GM12865 (cell line): ENCODE data around the gene EIF2AK2.

ENCODE experiments used
- DNase-seq: peaks from one replicate; pipeline ENCODE4 v3.0.0; 2010; ENCODE audit warnings: low read depth
- H3K4me3 ChIP-seq: 2 replicates; pipeline ENCODE4 v1.5.1; 2011; ENCODE audit warnings: mild to moderate bottlenecking, low read depth, low read length, control low read depth
- CTCF ChIP-seq: IDR thresholded peaks from 2 replicates; pipeline ENCODE4 v1.5.1; 2011; ENCODE audit warnings: low read length, control low read depth, low read depth, inconsistent platforms; ENCODE audit not compliant: insufficient read depth; ENCODE audit errors: missing control alignments

The EIF2AK2 gene

GRCh38 chr2:37188570-37188969 is 31.8 kb upstream of the EIF2AK2 start, which contains the start of gene SULT6B1:
TSS of gene SULT6B1 (minus strand) at chr2:37188670. CDS start at chr2:37188640, 30 bp downstream.
- no peak within 1 kb of the TSS for H3K4me3 ChIP-seq
- no peak for TF ChIP-seq CTCF
- no peak for DNase-seq

DNA sequence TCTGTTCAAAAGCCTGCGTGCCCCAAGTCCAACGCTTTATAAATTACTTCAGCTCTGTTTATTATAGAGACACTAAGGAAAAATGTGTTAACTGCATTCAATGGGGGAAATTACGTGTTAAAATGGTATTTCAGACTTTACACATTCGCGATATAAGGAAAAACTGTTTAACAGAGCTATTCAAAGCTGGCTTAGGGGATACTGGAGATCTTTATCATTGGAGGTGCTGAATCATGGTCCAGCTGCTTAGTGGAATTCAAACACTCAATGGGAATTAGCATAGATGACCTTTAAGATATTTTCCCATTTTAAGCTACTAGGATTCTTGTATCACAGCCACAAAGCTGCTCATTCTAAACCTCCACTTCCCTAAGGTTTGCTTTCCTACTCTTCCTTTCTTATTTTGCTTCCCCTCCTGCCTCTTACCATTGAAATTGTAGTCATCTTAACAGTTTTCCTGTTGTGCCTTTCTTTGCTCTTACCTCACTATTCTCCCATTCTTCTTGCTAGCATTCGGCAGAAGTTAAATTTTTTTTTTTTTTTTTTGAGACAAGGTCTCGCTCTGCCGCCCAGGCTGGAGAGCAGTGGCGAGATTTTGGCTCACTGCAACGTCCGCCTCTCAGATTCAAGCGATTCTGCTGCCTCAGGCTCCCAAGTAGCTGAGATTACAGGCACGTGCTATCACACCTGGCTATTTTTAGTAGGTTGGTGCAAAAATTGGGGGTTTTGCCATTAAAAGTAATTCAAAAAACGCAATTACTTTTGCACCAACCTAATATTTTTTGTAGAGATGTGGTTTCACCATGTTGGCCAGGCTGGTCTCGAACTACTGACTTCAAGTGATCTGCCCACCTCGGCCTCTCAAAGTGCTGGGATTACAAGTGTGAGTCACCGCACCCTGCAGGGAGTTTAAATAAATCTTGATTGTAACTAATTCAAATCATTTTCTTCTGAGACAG is 25.2 kb upstream of the EIF2AK2 start:
- no peak overlapping the region for H3K4me3 ChIP-seq
- no peak for DNase-seq
- no peak for TF ChIP-seq CTCF

DNA sequence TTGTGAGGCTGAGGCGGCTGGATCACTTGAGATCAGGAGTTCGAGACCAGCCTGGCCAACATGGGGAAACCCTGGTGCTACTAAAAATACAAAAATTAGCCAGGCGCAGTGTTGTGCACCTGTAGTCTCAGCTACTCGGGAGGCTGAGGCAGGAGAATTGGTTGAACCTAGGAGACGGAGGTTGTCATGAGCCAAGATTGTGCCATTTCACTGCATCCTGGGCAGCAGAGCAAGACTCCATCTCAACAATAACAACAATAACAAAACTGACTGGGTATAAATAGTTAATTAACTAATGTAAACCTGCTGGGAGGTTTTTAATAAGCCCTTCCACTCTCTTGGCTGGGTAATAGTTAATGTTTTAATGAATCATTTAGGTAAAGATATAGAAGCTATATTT is 23.9 kb upstream of the EIF2AK2 start:
- no peak for TF ChIP-seq CTCF
- H3K4me3 ChIP-seq: no peak overlapping the region
- DNase-seq: no peak

DNA sequence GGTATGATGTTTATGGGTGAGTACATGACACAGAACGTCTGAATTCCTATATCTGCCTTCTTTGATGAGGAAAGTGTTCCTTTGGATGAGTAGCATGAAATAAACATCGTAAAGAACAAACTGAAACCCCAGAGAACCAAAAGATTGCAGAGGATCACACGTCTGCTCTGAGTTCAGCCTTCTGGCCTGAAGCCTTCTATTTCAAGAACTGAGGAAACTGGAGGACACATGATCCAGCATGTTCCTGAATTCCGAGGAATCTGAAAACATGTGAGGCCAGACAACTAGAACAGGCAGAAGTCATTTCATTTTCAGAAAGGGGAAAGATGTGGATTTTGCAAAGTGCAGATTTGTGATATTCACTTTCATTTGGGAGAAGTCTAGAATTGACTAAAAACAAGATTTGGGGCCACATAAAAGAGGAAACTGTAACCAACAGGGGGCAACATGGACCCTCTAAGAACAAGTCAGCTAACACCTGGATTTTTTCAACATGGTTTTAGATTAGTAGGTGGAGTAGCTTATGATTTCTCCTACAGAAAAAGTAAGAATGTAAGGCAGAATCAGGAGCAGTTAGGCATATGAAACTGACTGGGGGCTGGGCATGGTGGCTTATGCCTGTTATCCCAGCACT is 23.3 kb upstream of the EIF2AK2 start:
- peak; percentile 14 for TF ChIP-seq CTCF
- peak; percentile 21 for DNase-seq
- no peak overlapping the region for H3K4me3 ChIP-seq

DNA sequence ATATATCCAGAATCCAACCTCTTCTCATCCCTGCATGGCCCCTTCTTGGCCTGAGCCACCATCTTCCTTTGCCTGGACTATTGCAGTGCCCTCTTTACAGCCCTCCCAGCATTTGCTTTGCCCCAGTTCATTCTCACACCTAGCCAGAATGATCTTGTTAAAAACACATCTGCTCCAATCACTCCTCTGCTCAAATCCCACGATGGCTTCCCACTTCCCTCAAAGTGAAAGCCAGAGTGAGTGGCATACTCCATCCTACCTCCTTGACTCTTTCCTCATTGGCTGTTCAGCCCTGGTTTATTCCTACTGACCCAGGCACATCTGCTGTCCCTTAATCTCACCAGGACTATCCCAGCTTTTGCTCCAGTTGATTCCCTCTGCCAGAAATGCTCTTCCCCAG is 17.0 kb upstream of the EIF2AK2 start:
- DNase-seq: no peak
- TF ChIP-seq CTCF: no peak
- H3K4me3 ChIP-seq: no peak overlapping the region

DNA sequence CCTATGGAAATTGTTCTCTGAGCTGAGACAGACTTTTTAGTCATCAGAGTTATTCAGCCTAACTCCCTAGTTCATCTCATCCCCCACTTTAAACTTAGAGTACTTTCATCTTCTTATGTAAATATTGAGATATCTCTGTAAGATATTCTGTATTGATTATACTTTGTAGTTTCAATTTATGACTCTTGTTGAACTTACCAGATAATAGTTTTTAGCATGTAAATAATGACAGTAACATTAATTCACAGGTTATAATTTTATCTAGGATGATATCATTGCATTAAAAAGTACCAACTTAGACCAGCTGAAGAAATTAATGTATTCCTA is 14.8 kb upstream of the EIF2AK2 start:
- no peak overlapping the region for H3K4me3 ChIP-seq
- TF ChIP-seq CTCF: no peak
- no peak for DNase-seq
